ENCODE results near the gene P2RY12. TPM values are rescaled to one million over a fixed set of nuclear protein-coding genes. Genes with fewer than 3 reads are reported as not detected.
"Not testable (repeated sequence)": the region's sequence is repeated elsewhere in the genome, so short reads cannot be mapped to it uniquely, and the experiment has no call there.

Gene P2RY12
- polyA plus RNA-seq, 4 donors, result 0.55 to 2.8 (median 0.99) TPM

GRCh38 chr3:151393941-151394340 is 9.4 kb upstream of the P2RY12 start:
- DNase-seq (ENCODE audit: low read depth in 4 of 4, low spot score in 3 of 4), result no peak

- DNase-seq (ENCODE audit: low read depth in 4 of 4, low spot score in 3 of 4), result no peak
Observed at GRCh38 chr3:151393146-151393830, 8.7 kb upstream of the P2RY12 start.

GRCh38 chr3:151392191-151392590 is 7.6 kb upstream of the P2RY12 start:
- DNase-seq (ENCODE audit: low read depth in 4 of 4, low spot score in 3 of 4), result not testable (repeated sequence)

GRCh38 chr3:151391720-151392119 is 7.2 kb upstream of the P2RY12 start:
- no peak for DNase-seq (ENCODE audit: low read depth in 4 of 4, low spot score in 3 of 4)

- no peak for DNase-seq (ENCODE audit: low read depth in 4 of 4, low spot score in 3 of 4)
Observed at GRCh38 chr3:151387842-151388241, 3.3 kb upstream of the P2RY12 start.

- DNase-seq (ENCODE audit: low read depth in 4 of 4, low spot score in 3 of 4), result no peak
Observed at GRCh38 chr3:151387432-151387831, 2.9 kb upstream of the P2RY12 start.

GRCh38 chr3:151386056-151386455 is 1.5 kb upstream of the P2RY12 start:
- DNase-seq (ENCODE audit: low read depth in 4 of 4, low spot score in 3 of 4), result no peak

GRCh38 chr3:151383956-151384355 is 597 bp downstream of the P2RY12 start:
- no peak for DNase-seq (ENCODE audit: low read depth in 4 of 4, low spot score in 3 of 4)

GRCh38 chr3:151383111-151383510 is 1.4 kb downstream of the P2RY12 start:
- DNase-seq (ENCODE audit: low read depth in 4 of 4, low spot score in 3 of 4), result no peak

- DNase-seq (ENCODE audit: low read depth in 4 of 4, low spot score in 3 of 4), result no peak
Observed at GRCh38 chr3:151382671-151383070, 1.9 kb downstream of the P2RY12 start.

GRCh38 chr3:151379083-151379734 is 5.3 kb downstream of the P2RY12 start:
- no peak for DNase-seq (ENCODE audit: low read depth in 4 of 4, low spot score in 3 of 4)

GRCh38 chr3:151377768-151378385 is 6.7 kb downstream of the P2RY12 start:
- DNase-seq (ENCODE audit: low read depth in 4 of 4, low spot score in 3 of 4), result no peak

- DNase-seq (ENCODE audit: low read depth in 4 of 4, low spot score in 3 of 4), result no peak
Observed at GRCh38 chr3:151372063-151372820, 12.3 kb downstream of the P2RY12 start.

- no peak for DNase-seq (ENCODE audit: low read depth in 4 of 4, low spot score in 3 of 4)
Observed at GRCh38 chr3:151371526-151371925, 13.0 kb downstream of the P2RY12 start.

GRCh38 chr3:151367448-151367847 is 17.1 kb downstream of the P2RY12 start:
- no peak for DNase-seq (ENCODE audit: low read depth in 4 of 4, low spot score in 3 of 4)

GRCh38 chr3:151366993-151367392 is 17.6 kb downstream of the P2RY12 start:
- no peak for DNase-seq (ENCODE audit: low read depth in 4 of 4, low spot score in 3 of 4)

- DNase-seq (ENCODE audit: low read depth in 4 of 4, low spot score in 3 of 4), result no peak
Observed at GRCh38 chr3:151362751-151363174, 21.8 kb downstream of the P2RY12 start.

GRCh38 chr3:151357463-151357850 is 27.1 kb downstream of the P2RY12 start:
- no peak for DNase-seq (ENCODE audit: low read depth in 4 of 4, low spot score in 3 of 4)

- no peak for DNase-seq (ENCODE audit: low read depth in 4 of 4, low spot score in 3 of 4)
Observed at GRCh38 chr3:151356794-151357462, 27.6 kb downstream of the P2RY12 start.

GRCh38 chr3:151351648-151352047 is 32.9 kb downstream of the P2RY12 start:
- DNase-seq (ENCODE audit: low read depth in 4 of 4, low spot score in 3 of 4), result no peak

- no peak for DNase-seq (ENCODE audit: low read depth in 4 of 4, low spot score in 3 of 4)
Observed at GRCh38 chr3:151351219-151351618, 33.3 kb downstream of the P2RY12 start.

Data from right renal pelvis (tissue), 4 donors.